Activated T-cell treated with anti-CD3 and anti-CD28 coated beads, Interleukin-2, amount 50 U/mL, for 48 hours (primary cell): ENCODE results near the gene ROR1.

ENCODE experiments used
- DNase-seq, 2 experiments: peaks; one replicate each; pipeline ENCODE4 v3.0.0-alpha.2; 2020

The ROR1 gene

DNA sequence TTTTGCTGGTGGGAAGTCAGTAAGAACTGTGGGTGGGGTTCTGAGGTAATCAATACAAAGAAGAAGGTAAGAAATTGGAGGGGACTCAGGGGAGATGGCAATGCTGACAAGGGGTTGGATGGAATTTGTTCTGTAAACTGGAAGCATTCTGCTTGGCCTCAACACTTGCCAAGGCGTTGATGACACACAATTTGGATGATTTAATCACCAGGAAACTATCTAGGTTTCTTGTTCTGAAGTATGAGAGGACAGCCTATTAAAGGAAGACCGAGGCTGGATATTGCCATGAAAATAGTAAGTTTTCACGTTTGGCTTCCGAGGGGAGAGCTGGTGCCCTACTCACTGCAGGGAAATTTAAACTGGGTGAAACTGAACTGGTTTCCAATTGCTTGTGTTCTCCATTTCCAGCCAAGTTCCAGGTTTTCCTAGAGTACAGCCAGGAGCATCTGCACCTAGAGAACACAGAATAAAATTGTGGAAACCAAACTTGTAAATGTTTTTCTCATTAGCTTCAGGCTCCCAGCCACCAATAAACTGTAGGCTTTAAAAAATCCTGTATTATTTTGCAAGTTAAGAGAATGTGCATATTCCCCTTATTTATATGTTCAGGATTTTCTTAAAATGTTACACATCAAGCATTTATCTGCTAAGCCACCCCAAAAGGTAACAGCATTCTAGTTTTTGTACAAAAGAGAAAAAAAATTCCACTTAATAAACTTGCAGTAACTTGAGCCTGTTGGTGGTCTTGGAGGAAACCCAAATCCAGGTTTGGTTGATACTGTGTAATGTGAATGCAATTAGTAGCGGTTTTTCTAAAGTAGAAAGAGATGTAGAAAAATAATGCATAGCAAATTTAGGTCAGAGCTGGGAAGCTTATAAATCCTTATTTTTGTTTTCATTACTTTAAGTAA lies 53.8 kb downstream of the ROR1 start:
- no peak for DNase-seq

DNA sequence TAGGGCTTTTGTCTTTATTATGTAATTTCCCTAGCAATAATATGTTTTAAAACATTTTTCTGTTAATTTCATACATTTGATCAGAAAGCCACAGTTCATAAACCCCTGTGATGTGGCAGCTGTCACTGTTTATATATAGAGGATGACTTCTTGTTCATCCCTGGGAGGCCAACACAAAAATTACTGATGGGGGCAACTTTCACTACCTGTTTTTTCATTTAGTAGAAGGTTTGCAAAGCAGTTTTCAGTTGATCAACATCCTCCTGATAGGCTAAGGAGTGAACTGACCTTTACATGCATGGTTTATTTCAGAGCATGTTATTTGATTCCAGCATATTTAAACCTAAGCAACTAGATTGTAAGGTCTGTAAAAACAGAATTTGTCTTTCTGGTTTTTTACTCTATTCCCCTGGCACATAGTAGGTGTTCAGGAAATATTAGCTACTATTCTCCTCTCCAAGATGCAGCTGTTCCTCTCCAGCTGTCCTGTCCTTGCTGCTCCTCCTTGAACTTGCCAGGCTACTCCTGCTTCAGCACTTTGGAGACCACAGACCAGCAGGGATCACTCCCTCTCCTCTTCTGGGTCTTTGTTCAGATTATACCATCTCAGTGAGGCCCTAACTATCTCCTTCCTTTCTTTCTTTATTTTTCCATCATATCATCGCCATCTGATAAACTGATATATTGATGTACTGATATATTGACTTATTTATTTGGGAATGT lies 54.7 kb downstream of the ROR1 start:
- DNase-seq = no peak

DNA sequence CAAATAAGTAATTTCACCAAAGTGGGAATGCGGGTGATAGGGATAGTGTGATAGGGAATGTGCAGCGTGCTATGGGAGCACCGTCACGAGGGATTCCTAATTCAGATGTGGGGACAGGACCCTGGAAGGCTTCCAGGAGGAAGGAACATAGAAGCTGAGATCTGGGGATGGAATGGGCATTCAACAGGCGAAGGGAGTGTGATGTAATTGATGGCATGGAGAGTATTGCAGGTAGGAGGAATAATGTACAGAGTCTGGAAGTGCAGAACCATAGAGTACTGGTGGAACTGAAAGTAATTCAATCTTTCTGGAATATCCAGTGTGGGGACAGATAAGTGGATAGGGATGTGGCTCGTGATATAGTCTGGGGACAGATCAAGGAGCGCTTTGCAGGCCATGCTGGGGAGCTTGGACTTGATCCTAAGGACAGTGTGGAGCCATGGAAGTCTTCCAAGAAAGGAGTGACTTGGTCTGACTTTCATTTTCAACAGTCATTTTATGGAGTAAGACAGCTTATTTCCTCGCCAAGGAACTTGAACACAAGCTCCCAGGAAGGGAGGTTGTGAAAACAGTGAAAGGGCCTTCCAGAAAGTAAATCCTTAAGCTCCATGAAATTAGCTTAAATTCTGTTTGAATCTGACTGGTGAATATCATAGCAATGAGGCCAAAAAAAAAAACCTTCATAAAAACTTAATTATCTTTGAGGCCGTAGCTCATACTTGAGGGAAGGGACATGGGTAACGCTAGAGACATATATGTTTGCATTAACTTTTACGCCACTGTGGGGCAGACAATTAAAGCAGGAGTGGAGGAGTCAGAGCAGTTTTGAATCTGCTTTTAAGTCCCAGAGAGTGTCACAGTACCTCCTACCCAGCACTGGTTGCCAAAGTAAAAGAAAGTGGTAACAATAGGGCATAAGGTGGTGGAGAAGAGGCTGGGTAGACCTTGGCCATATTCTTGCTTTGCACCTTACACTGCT lies 55.8 kb downstream of the ROR1 start:
- DNase-seq = no peak

DNA sequence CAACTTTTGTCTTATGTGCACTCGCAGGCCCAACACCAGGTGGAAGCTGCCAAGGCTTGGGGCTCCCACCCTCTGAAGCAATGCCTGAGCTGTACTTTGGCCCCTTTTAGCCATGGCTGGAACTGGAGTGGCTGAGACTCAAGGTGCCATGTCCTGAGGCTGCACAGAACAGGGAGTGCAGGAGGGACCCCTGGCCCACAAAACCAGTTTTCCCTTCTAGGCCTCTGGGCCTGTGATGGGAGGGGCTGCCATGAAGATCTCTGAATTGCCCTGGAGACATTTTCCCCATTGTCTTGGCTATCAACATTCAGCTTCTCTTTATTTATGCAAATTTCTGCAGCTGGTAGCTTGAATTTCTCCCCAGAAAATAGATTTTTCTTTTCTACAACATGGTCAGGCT lies 57.6 kb downstream of the ROR1 start:
- DNase-seq = no peak

DNA sequence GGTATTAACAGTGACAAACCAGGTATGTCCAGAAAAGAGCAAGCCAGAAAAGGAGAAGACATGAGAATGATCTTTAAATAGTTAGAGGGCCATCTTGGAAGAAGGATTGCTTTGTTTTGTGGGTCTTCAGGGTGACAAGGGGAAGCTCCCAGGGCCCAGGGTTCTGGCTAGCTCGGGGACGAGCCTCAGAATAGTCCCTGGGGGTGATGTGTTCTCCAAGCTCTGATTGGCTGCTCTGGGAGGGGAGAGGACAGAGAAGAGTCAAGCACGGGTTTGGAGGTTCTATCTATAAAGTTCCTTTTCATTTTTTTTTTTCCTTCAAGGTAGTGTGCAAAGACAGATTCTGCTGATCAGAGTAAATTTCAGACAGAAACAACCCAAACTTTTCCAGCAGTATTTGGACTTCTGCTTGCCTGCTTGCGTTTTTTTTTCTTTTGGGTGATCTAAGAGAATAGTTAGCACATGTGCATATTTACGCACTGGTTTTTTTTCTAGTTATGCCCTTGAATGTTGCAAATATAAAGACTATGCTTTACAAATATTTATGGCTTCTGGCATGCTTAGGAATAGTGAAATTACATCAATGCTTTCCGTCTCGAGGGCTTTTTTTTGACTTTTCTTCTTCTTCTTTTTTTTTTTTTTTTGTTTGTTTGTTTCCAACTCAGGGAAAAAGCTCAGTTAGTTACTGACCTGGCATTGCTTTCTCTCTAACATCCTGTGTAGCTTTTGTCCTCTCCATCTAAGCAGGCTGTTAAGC lies 59.7 kb downstream of the ROR1 start:
- DNase-seq = no peak

DNA sequence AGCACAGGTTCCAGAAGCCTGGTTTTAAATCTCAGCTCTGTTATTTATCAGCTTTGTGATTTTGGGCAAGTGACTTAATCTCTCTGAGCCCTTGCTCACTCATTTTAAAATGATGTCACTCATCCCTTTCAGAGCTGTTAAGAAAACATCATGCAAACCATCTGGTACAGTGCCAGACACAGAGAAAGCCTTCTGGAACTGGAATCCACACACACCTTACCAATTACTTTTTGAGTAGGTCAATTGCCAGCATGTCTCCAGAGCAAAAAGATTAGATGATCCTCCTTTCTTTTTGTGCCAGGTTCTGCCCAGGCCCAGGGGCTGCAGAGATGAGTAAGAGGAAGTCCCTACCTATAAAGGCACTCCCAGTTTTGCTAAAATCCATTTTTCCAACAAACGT lies 61.3 kb downstream of the ROR1 start:
- no peak for DNase-seq

DNA sequence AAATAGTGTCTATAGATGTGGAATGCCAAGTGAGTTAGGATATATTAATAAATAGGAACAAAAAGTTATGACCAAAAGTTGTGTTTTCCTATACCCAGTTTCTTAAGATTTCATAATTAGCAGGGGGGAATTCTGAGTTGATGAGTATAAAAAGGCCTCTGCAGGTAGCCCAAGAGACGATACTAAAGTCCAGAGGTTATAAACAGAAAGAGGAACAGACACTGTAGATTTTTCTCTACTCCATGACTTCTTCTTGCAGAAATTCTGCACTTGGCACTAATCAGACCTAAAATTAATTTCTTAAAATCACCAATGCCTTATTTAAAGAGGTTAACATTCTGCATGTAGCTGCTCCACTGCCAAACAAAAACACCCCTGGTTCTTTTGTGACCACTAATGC lies 62.6 kb downstream of the ROR1 start:
- no peak for DNase-seq

DNA sequence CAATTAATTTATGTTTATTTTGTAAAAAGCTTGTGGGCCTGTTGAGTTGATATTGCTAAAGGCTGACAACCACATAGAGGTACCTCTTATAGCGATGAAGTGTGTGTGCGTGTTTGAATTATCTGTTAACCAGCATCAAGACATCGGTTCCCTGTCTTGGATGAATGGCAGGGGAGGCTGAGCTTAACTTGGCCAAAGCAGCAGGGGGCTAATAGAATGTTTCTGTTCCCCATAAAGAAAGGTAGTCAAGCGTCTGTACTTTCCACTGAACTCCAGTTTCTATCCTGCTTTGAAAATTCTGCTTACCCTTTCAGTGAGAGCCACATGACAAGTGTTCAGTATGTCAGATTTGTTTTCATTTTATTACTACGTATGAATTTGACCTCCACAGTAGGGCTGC lies 63.0 kb downstream of the ROR1 start:
- DNase-seq = no peak

DNA sequence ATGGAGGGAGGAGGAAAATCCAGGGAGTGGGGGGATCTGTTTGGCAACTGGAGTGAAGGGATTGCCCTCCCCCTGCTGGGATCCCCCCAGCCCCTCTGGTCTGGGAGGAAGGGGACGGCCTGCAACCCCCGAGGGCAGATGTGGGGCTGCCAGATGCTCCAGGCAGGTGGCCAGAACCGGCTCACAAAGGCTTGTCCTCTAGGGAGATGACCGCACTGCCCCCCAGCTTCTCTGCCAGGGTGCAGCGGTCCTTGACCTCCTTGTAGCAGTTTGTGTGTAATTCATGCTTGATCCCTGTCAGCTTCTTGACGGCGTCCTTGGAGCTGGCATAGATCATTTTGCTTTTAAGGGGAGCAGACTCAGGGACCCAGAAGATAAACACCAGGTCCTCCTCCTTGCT lies 69.2 kb downstream of the ROR1 start:
- DNase-seq = no peak

DNA sequence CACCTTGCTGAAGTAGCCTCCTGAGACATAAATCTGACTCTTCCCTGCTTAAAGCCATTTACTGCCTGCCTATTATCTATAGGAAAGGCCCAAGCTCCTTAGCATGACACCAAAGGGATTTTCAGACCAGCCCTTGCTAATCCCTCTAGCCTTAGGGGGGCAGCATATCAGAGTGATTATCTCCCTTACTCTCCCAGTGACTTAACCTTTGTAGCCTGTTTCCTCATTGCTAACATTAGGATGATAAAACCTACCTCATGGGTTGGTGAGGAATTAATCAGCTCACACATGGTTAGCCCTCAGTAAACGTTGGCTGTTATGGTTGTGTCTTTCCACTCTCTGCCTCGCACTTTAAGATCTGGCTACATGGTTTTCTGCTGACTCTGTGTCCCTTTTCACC lies 70.1 kb downstream of the ROR1 start:
- DNase-seq = no peak

DNA sequence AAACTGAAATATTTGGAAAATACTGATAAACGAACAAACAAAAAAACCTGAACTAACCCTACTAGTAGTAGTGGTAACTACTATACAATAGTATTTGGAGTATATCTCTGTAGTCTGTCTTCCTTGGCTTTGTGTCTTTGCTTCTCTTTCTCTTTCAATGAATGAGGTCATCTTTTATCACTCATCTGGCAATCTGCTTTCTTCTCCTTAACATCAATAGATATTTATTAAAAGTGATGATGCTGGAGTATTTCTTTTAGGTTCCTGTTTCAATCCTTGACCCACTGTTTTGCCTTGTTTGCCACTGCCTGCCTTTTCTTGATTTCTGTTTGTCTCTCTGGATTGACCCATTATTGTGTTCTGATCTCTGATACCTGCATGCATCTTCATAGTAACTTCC lies 71.5 kb downstream of the ROR1 start:
- no peak for DNase-seq

DNA sequence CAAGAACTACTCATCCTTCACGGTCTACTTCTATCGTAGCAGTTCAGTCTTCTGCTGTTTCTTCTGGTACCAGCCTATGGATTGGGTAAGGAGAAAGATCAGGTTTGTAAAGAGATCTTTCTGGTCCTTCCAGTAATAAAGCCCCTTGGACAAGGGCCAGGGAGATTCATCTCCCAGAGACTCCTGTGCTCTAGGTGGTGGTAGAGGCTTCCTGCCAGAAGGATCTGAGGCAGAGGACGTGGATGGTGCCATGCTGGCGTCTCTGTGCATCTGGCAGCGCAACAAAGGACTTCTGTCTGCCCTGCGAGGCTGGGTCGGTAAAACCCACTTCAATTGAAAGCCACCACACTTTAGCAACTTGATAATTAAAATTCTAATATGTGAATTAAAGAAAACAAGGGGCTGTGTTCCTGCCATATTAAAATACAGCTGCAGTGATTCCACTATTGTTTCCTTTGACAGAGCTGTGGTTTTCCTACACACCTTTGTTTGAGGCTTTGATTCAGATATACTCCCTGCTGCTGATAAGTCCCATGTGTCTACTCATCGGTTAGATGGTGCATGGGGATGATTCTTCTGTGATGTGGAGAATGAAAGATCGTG lies 73.6 kb downstream of the ROR1 start:
- no peak for DNase-seq

DNA sequence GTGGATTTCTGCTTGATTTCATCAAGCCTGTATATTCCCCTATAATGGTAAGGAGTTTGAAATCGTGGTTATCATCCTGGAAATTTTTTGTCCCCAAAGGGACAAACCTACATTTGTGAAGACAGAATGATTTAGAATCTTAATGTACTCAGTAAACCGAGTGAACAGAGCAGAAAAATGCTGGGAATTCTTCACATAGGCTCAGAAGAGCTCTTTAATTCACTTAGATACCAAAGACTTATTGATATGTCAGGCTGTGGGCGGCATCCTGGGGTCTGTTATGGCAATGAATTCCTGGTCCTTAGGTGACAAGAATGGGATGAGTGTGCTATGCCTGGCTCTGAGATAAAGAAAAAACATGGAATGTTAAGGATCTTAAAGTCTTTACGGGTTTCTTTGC lies 74.9 kb downstream of the ROR1 start:
- no peak for DNase-seq

DNA sequence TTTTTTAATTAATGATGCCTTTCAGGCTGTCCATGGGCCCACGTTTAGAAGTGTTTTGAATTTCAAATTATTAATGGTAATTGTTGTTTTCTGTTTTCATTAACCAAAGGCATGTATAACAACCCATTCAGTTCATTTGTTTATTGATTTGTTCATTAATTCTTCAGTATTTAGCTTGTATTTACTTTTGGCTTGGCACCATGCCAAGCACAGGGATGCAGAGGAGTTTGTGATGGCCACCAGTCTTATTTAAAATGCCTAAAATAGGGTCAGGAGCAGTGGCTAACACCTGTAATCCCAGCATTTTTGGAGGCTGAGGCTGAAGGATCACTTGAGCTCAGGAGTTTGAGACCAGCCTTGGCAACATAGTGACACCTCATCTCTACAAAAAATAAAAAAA lies 75.3 kb downstream of the ROR1 start:
- DNase-seq = no peak

DNA sequence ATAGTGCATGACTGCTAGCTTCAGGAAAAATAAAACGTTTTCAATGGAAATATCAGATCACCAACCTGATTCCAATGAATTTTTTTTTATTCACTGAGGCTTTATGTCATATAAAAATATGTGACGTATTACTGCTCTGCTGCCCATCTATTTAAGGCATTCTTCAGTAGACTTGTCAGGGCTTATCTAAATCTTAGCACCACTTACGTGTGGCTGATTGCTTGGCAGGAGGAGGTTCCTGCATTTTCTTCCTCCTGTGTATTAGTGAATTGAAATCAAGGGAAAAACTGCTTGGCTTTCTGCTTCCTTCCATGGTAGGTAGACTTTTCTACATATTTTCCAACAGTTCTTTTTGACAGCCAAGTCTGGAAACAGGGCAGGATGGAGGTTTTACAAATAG lies 80.3 kb downstream of the ROR1 start:
- DNase-seq = no peak

DNA sequence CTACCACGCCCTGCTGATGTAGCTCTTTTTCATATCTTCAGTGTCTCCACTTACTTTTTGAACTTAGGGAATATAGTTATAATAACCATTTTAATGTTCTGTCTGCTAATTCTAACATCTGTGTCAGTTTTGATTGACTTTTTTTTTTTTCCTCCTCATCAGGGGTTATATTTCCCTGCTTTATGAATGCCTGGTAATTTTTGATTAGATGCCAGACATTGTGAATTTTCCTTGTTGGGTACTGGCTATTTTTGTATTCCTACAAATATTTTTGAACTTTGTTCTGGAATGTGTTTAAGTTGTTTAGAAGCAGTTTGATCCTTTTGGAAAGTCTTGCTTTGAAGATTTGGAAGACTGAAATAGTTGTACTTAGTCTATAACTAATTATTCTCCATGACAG lies 82.1 kb downstream of the ROR1 start:
- no peak for DNase-seq

DNA sequence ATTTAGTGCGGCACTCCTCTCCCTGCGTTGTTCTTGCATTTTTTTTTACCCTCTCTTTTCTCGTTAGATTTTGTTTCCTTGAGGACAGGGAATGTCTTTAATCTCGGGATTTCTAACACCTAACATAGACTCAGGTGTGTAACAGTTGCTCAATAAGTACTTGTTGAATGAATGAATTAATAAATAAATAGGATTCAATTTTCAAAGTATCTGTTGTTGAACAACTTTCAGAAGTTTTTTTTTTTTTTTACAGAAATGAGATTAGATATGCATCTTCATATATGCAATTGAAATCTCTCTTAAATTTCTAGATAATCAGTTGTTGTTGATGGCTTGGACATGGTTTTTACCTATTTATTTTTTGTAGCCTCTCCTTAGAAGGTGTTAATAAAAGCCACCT lies 83.1 kb downstream of the ROR1 start:
- DNase-seq = no peak

DNA sequence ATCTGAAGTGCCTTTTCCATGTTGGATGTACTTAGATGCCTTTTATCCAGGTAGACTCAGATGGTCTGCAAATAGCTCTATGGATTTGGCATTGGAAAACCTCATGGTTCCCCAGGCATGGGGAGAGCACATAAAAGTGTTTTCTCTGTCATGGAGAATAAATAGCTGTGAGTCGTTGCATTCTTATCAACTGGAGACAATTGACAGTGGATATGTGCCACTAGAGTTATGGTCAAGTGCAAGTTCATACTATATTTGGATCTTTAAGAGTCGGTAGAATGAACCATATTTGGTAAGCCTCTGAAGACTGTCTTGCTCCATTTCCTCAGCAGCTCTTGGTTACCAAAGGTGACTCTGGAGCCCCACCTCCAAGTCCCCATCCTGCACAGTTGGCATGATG lies 83.7 kb downstream of the ROR1 start:
- no peak for DNase-seq

DNA sequence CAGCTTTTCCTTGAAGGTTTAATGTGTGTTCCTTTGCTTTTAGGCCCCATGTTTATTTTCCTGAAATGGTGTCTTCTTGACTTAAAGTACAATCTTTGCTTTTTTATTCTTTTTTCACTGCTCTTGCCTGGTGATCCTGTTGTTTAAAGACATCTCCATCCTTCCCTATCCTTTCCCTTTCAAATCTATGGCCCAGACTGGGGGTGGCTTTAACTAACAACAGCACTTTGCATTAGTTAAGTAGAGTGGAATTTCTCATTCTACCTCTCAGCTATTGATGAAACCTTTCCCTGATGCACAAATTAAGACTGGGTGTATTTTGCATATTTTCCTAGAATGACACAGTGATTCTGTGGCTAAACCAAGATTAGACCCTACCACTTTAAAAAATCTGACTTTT lies 84.3 kb downstream of the ROR1 start:
- DNase-seq = no peak

DNA sequence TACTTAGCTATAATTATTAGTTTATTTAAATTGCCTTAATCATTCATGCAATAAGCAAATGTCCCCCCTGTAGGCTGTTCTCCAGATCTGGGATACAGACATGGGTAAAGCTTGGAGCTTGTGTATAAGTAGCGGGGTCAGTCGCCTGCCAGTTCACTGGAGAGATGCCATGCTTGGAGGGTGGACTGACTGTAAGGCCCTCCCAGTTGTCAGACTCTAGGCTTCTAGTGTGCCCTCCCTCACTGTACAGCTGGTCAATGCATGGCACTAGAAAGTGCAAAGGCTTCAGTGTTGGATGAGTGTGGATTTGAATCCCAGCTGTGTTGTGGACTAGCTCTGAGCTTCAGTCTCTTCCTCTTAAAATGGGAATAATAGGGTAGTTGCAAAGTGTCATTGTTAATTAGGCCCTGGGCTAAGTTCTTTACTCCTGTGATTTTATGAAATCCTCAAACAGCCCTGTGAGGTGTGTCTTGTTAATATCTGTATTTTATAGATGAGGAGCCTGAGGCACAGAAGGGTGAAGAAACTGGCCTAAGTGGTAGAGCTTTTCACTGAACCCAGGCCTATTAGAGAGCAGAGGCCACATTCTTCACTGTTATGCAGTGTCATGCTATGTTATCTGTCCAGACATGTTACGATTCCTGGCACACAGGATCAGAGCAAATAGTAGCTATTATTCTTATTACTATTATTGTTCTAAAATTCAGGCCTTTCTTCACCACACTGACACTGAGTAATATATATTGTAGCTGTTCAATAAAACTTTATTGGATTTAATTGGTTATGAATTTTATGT lies 85.9 kb downstream of the ROR1 start:
- no peak for DNase-seq

DNA sequence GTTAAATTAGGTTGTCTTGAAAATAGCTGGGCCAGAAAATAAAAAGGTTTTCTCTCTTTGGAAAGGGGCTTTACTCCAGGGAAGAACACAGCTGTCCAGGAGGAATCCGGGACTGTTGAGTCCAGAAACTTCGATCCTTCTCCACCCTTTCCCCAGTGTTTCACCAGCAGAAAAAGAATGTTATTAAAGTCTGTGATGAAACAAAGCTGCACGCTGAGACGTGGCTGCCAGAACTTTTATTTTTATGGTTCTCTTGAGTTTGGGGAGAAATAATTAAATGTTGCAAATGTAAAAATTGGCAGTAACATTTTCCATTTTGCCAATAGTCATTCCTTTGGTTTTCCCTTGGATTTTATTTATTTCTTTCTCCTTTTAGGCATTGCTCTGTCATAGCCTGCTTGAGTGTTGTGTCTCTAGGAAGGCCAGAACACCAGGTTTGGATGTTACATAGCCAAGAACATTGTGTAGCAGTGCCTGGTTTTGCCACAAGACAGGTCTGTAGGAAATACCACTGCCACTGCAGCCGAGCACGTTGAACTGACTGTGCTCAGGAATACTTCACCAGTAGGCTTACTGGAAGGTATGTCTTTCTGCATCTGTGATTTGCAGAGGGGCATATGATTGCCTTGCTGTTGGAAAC lies 87.4 kb downstream of the ROR1 start:
- DNase-seq = no peak
